ENCODE measurements around the gene ZNF821.
A peak's percentile ranks its signal among the peaks of the same experiment; 100 is the strongest.
"Not testable (repeated sequence)": the region's sequence is repeated elsewhere in the genome, so short reads cannot be mapped to it uniquely, and the experiment has no call there.

The ZNF821 gene, protein sequence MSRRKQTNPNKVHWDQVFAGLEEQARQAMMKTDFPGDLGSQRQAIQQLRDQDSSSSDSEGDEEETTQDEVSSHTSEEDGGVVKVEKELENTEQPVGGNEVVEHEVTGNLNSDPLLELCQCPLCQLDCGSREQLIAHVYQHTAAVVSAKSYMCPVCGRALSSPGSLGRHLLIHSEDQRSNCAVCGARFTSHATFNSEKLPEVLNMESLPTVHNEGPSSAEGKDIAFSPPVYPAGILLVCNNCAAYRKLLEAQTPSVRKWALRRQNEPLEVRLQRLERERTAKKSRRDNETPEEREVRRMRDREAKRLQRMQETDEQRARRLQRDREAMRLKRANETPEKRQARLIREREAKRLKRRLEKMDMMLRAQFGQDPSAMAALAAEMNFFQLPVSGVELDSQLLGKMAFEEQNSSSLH

DNA sequence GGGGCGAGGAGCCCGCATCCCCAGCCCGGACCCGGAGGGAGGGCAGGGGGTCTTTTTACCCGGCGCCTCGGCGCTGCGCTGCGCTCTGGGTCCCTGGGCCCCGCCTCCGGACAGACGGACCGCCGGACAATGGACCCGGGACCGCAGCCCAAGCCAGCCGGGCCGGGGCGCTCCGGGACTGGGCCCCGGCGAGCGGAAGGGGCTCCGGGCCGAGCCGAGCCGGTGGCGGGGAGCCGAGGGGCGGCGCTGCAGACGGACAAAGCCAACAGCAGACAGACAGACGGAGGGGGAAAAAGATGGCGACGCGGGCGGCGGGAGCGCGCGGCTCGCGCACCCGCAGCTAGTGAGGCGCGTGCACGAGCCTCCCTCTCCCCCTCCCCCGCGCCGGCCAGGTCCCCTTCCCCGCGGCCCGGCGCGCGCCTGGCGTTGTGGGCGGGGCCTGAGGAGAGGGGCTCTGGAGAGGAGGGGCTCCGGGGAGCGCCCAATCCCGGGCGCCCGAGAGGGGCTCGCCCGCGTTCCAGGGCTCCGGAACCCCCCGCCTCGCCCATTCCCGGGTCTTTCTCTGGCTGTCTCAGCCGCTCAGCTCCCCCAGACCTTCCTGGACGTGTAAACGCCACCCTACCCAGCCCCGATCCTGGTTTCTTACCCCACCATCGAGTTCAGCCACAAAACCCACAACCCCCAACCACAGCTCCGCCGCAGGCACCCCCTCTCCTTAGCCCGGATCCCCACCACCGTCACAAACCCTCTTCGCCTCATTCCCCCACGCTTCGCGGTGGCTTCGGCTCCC lies at the start of gene ZNF821:
Gene ZNF821 (minus strand): TSS at position 334 of the 790 bp plus-strand sequence. CDS start 4,236 bp downstream, outside the sequence.
- peak; percentile 68 to 76 for DNase-seq

DNA sequence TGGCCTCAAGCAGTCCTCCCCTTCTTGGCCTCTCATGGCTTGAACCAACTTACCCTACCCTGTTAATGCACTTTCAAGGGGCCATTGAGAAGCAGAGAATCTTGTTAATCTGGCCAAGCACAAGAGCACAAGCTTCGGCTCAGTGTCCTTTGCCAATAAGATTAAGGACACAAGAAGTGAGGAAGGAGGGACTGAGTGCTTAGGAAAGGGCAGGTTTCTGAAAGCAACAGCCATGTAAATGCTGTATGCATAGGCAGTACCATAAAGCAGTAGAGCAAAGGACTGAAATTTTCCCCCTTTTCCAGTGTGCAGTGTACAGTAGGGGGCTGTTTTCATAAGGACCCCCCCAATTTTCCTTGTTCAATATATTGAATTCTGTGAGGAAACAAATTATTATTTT lies 49.0 kb upstream of the ZNF821 start:
- DNase-seq: no peak

DNA sequence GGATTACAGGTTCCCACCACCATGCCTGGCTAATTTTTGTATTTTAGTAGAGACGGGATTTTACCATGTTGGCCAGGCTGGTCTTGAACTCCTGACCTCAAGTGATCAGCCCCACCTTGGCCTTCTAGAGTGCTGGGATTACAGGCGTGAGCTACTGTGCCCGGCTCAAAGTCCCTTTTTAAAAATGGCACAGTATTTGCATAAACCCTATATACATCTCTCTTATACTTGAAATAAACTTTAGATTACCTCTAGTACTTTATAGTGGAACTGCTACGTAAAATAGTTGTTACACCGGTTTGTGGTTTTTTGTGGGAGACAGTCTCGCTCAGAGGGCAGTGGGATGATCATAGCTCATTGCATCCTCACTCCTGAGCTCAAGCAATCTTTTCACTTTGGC lies 47.6 kb upstream of the ZNF821 start:
- DNase-seq: no peak

GRCh38 chr16:71931001-71931400 lies 47.0 kb upstream of the ZNF821 start:
- no peak for DNase-seq

DNA sequence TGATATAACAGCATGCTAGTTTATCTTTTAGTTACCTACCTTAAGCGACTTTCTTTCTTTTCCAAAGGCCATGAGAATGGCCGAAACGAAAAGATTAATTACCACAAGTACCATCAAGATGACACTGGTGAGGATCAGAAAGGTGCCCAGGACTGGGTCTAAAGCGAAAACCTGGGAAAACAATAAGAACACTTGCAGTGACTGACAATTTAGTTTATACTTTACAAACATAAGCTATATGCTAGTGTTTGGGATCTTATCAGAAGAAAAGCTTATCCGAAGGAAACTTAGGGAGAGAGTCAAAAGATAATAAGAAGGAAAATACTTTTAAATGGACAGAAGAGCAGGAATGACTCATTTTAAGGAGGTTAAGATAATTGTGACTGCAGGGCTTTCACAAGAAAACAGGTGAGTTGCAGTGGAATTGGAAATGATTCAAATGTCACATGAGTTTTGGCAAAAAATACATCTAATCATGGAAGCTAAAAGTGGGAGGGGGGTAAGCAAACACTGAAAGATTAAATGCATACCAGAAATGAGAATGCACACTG lies 46.1 kb upstream of the ZNF821 start:
- no peak for DNase-seq

GRCh38 chr16:71929048-71929447 lies 45.1 kb upstream of the ZNF821 start:
- DNase-seq: no peak

GRCh38 chr16:71927787-71928186 lies 43.8 kb upstream of the ZNF821 start:
- DNase-seq: no peak

- no peak for DNase-seq
These were observed 43.4 kb upstream of the ZNF821 start for GRCh38 chr16:71927383-71927782.

DNA sequence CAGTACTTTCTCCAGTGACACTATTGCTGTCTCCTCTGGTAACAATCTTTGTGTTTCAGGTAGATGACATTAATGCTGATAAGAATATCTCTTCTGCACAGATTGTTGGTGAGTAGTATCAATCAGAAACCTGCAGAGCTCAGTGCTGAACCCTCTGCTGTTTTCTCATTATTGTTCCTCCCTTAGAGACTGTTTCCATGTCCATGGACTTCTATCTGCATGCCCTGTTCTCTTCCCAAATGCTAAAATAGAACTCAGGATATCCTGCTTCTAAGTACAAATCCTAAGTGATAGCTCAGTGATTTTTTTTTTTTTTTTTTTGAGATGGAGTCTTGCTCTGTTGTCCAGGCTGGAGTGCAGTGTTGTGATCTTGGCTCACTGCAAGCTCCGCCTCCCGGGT lies 40.7 kb upstream of the ZNF821 start:
- DNase-seq: no peak

DNA sequence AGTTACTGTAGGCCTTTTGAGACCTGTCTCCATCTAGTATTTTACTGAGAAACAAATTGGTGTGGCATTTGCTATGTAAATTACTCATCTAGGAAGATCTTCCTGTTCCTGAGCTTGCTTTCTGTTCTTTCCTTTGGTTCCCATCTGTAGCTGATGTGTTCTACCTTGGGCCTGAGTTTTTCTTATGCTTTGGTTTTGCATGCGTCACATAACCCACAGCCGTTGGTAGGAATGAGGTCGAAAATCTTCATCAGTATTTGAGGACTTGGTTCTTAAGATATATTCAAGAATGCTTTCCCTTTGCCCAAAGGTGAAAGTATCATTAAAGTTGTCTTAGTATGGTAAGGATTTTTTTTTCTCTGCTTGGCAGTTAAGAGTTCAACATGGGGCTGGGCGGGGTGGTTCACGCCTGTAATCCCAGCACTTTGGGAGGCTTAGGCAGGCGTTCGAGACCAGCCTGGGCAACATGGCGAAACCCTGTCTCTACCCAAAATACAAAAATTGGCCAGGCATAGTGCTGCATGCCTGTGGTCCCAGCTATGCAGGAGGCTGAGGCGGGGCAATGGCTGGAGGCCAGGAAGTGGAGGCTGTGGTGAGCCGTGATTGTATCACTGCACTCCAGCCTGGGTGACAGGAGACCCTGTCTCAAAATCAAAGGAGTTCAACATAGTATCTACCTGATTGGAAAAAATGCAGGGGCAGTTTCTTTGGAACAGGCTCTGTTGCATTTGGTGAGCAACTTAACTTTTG lies 40.1 kb upstream of the ZNF821 start:
- DNase-seq: no peak

DNA sequence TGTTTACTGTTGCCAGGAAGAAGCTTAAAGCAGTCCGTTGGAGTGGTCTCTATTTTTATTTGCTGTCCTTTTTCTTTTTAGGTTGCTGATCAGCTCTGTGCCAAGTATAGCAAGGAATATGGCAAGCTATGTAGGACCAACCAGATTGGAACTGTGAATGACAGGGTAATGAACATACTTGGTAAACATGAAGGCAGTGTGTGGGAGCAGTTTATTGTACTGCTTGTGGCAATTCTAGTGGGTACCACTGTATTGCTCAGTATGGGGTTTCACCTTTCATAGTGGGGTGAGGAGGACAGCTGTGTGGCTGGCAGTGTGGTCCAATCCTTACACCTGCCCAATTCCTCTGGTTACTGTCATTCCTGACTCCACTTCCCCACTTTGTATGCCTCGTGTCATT lies 36.7 kb upstream of the ZNF821 start:
- DNase-seq: no peak

DNA sequence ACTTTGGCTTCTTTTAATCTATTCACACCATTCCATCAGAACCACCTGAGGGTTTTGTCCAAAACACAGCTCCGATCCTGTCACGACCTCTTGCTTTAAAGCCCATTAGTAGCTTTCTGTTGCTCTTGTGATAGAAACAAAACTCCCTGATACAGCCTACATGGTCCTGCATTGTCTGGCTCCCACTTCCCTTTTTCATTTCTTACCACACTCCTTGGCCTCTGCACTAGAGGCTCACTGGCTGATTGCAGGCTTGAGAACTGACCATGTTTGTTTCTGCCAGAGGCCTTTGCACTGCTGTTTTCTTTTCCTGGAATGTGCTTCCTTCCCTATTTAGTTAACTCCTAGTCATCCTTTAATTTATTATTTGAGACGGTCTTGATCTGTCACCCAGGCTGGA lies 35.1 kb upstream of the ZNF821 start:
- DNase-seq: no peak

DNA sequence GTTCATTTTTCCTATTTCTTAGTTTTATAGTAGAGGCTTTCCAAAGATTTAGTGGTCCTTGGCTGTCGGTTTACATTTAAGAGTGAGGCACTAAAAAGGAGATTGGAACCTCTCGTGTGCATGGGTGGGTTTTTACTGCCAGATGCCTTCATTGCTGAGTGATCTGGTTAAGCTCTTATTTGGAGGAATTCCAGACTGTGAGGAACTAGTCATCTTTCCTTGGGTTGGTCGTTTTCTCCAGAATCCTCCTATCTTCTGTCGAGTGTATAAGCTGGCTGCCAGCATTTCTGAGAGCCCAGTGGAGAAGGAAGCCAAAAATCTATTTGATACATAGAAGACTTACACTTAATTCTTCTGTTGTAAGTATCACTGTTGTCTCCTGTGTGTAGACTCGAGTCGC lies 33.9 kb upstream of the ZNF821 start:
- DNase-seq: no peak

DNA sequence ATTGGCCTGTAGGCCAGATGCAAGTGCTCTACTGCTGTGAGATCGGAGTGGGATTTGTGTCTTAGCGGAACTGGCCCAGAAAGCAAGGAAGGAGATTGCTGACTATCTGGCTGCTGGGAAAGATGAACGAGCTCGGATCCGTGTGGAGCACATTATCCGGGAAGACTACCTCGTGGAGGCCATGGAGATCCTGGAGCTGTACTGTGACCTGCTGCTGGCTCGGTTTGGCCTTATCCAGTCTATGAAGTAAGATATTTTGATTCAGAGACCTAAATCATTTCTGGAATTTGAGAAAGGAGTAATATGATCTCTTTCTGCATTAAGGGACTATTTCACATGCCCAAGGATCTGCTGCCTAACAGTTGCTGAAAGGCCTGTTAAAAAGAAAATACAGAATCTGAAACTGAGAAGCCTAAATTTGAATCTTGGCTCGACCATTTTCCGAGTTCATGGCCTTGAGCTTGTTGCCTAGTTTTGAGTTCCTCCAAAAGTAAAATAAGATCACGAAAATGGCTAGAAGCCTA lies 32.5 kb upstream of the ZNF821 start:
- no peak for DNase-seq

- no peak for DNase-seq
These were observed 31.4 kb upstream of the ZNF821 start for GRCh38 chr16:71915350-71915749.

- DNase-seq: no peak
These were observed 30.8 kb upstream of the ZNF821 start for GRCh38 chr16:71914802-71915201.

DNA sequence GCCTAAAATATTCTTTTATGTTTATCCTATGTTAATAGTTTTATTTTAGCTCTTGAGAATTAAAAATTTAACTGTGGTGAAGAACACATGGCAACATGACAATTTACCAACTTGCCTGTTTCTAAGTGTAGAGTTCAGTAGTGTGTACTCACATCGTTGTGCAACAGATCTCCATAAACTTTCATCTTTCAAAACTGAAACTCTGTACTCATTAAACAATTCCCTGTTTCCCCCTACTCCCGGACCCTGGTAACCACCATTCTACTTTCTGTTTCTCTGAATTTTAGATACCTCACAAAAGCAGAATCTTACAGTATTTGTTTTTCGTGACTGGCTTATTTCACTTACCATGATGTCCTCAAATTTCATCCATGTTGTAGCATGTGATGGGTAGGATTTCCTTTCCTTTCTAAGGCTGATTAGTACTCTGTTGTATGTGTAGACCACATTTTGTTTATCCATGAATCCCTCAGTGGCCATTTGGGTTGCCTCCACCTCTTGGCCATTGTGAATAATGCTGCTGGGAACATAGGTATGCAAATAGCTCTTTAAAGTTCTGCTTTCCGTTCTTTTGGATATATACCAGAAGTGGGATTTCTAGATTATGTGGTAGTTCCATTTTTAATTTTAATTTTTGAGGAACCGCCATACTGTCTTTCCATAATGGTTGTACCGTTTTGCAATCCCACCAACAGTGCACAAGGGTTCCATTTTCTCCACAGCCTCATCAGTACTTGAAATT lies 28.7 kb upstream of the ZNF821 start:
- no peak for DNase-seq

DNA sequence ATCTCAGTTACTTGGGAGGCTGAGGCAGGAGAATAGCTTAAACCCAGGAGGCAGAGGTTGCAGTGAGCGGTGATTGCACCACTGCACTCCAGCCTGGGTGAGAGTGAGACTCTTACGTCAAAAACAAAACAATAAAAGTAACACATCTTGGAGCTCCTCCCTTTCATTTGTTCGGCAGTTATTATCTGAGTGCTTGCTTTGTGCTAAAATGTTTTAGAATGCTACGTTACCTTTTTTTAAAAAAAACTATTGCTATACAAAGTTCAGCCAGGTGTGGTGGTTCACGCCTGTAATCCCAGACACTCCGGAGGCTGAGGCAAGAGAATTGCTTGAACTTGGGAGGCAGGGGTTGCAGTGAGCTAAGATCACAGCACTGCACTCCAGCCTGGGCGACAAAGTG lies 27.1 kb upstream of the ZNF821 start:
- DNase-seq: no peak

DNA sequence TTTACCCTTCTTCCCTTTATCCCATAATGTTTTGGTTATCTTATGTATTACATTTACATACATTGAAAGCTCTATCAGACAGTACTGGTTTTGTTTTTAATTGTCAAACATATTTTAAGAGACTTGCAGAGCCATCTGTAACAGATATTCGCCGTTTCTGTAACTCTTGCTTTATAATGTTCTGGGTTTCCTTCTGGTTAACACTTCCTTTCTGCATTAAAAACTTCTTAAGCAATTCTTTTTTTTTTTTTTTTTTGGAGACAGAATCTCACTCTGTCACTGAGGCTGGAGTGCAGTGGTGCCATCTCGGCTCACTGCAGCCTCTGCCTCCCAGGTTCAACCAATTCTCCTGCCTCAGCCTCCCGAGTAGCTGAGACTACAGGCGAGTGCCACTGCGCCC lies 21.8 kb upstream of the ZNF821 start:
- not testable (repeated sequence) for DNase-seq

GRCh38 chr16:71904239-71904638 lies 20.3 kb upstream of the ZNF821 start:
- no peak for DNase-seq

- no peak for DNase-seq
These were observed 19.6 kb upstream of the ZNF821 start for GRCh38 chr16:71903608-71904007.

Data from activated CD4-positive, alpha-beta T cell treated with anti-CD3 and anti-CD28 coated beads for 4 hours (primary cell).